ENCODE measurements around the gene ARMC5. TPM values are rescaled to one million over a fixed set of nuclear protein-coding genes. Genes with fewer than 3 reads are reported as not detected.
A peak's percentile ranks its signal among the peaks of the same experiment; 100 is the strongest.

Gene ARMC5
- total RNA-seq, 1 donor from 2014 or later: 5.5 TPM

GRCh38 chr16:31508706-31509195 lies 49.5 kb downstream of the ARMC5 start:
- DNase-seq (ENCODE audit: missing footprints) (no peak), ATAC-seq (peak; percentile 24)
- intact Hi-C loops (cut with DNase I): loop anchor here (5.0 kb wide), 1 partner anchor 46 kb away; no protein-coding TSS in a partner anchor

GRCh38 chr16:31513126-31513525 lies 53.8 kb downstream of the ARMC5 start:
- ATAC-seq (no peak), DNase-seq (ENCODE audit: missing footprints) (no peak)
- intact Hi-C loops (cut with DNase I): no loop called here

- intact Hi-C loops (cut with DNase I): no loop called here
- no peak for DNase-seq (ENCODE audit: missing footprints)
- ATAC-seq: no peak
These were observed 54.6 kb downstream of the ARMC5 start for GRCh38 chr16:31513884-31514283.

Other genes starting within 250 kb of the ARMC5 start
- gene TRIM72, start 245.4 kb upstream of the ARMC5 start, total RNA-seq: 2.1 TPM
- gene PYDC1, start 242.4 kb upstream of the ARMC5 start, total RNA-seq: not detected
- gene ITGAM, start 199.5 kb upstream of the ARMC5 start, total RNA-seq: 10.4 TPM
- 2.2 TPM for gene ITGAX, start 104.3 kb upstream of the ARMC5 start, total RNA-seq
- gene ITGAD, start 66.2 kb upstream of the ARMC5 start, total RNA-seq: 0.11 TPM
- 1,434 TPM for gene COX6A2, start 31.1 kb upstream of the ARMC5 start, total RNA-seq
- gene ZNF843, start 16.7 kb upstream of the ARMC5 start, total RNA-seq: 1.8 TPM
- gene TGFB1I1, start 12.7 kb downstream of the ARMC5 start, total RNA-seq: 19.9 TPM
- gene SLC5A2, start 23.6 kb downstream of the ARMC5 start, total RNA-seq: not detected
- gene RUSF1, start 48.9 kb downstream of the ARMC5 start, total RNA-seq: 19.9 TPM
- not detected for gene AHSP, start 68.4 kb downstream of the ARMC5 start, total RNA-seq

Data from Right ventricle myocardium inferior (tissue), 1 donor.